NCI-H446 treated with DMSO at 0.1 percent for 48 hours (cell line): ENCODE measurements around the gene DGKB.

Experiments
- DNase-seq: peaks from one replicate; lab custom pipeline; 2025; lab: John Stamatoyannopoulos, UW

DGKB gene

DNA sequence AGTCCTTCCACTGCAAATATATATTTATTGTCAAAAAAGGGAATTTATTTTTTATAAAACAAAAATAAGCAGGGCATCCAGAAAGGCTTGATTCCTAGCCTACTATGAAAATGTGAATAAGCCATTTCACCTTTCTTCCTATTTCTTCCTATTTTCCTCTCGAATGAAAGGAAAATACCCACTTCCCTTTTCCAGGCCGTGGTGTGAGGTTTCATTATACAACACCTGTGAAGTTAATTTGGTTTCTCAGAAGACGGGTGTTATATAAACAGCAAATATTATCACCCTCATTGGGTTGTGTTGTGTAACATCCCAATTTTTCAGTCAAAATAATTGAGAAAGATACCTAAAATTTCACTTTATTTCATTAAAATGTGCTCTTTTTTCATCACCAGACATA lies 214.3 kb downstream of the DGKB start:
- no peak for DNase-seq

DNA sequence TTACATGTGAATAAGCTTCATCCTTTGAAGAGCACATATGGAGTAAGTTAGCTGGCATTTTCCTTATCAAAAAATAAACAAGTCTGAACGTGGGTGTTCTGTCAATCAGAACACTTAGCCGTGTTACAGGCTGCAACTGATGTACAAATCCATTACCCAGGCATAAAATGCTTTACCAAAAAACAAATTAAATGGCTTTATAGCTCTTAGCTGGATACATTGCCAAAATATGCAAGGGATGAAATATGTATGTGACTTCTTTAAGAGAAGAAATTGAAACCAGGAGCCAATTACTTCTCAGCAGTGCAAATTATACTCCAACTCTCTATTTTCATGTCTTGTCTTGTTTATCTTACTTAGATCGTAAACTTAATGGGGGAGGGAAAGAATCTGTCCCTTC lies 214.8 kb downstream of the DGKB start:
- DNase-seq: peak; percentile 40

DNA sequence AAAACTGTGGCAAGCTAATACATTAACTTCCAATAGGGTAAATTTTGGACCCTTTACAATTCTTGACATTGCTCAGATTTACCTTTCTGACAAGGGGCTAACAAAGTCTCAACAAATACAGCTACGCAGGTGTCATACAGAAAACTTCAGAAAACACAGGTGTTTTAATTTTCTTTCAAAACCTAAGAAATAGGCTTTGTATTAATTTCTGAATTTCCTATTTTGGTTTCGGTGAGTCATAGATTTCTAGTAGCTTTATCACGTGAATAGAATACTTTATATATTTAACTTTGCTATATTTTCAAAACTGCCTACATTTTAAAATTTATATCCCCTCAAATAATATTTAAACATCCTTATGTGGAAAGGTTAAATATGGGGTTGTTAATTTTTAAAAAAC lies 215.3 kb downstream of the DGKB start:
- no peak for DNase-seq

DNA sequence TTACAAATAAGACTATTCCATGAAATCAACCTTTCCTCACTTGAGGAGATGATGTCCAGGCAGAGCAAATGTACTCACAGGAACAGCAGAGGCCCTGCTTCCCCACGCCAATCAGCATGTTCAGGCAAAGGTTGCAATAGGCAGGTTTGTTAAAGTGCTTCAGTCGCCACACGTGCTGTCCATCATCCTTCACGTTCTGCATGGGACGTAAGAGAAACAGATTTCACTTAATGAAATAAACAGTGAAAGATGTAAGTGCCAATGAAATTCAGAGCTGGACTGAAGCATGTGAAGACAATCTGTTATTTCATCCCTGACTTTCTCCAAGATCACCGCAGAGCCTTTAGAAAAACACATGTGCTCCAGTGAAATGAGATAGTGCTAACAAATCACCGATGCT lies 217.4 kb downstream of the DGKB start:
- peak; percentile 5 for DNase-seq

DNA sequence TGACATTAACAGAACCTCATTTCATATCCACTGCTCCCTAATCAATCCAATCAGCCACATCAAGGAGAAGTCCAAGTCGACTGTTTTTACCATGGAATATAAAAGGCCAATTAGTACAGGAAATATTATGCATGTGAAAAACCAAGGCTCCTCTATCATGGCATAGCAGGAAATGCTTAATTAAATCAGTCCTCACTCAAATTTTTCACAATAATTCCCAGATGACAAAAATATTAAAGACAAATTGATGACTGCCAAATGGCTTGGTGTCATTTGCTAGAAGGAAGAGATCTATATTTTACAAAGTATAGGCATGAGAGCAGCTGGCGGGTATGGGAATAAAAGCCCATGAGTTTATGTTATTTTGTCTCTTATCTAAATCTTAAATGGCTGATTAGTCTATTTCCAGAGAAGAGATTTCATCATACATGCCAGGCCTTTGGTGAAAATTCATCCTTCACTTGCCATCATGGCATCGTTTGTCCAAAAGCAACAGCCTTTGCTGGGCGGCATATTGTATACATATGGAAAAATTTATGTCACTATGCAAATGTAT lies 219.6 kb downstream of the DGKB start:
- no peak for DNase-seq

DNA sequence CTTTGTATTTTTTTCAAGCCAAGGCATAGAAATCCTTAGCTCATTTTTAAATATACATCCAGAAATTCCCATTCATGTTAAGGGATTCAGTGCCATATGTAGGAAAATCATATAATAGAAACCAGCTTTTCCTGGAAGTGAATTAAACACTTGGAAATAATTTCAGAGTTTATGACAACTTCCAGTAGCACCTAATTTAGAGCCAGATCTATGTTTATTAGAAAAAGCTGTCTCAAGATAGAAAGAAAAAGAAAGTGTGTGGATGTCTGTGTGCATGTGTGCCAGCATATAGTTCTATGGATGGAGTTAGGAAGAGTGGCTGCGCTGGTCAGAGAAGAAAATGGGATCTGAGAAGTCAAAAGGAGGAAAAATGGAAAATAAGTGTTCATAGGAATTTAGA lies 225.7 kb downstream of the DGKB start:
- DNase-seq: no peak

DNA sequence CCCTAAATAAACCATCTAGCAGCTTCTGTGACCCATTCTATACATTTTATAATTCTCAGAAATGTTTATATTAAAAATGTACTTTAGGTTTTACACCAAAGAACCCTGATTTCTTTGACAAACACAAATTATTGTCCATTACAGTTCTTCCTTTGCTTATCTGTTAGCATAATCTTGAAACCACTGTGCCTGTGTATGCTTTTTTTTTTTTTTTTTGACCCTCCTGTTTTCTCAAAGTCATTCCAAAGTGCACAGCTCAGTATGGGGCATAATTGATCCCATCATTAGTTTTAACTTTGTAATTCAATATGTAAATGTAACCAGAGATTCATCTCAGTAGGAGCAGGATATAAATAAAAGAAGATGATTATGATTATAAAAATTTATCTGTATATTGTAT lies 229.3 kb downstream of the DGKB start:
- no peak for DNase-seq

DNA sequence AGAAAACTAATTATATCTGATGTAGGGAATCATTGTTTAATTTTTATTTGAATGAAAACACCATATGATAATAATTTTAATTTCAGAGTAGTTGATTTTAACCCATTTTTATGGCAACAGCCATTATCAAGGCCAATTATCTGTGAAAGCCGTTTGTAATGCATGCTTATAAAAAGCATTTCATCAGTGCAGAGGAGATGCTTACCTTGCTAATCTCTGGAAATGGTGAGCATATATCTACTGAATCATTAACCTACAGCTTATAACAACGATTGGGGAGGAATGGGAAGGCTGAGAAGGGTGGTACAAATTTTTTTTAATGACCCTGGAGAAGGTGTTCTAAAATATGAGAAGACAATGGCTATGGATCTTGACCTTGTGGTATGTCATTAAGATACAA lies 235.6 kb downstream of the DGKB start:
- no peak for DNase-seq

DNA sequence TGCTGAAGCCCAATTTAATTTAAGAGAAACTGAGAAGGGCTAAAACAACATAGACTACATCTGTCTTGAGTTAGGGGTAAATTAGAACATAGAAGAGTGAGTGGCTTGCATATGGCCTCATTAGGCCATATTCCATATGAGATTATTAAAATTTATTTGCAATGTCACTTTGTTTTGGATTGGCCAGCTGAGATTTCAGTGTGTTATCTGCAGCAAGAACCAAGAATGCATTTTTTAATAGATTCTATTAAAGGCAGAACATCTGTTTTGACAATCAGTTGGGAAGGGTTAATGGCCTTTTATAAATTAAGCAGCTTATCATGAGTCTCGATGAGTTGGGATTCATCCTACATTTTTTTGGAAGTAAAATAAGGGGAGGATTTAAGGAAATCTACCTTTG lies 236.2 kb downstream of the DGKB start:
- DNase-seq: no peak

DNA sequence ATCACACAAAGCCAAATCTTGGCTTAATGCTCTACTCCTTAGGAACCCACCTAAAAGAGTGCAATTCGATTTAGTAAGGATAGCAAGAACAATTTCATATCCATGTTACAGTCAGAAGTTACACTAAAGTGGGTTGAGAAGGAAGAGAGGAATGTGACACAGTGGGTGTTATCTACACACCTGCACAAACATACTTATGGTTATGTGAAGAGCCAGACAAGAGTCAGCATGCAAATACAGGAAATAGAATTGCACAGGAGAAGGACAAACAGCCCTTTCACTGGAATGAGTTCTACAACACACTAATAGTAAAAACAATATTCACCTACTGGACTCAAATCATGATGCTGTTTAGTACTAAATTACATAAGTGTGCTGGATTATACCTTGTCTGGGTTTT lies 262.8 kb downstream of the DGKB start:
- no peak for DNase-seq

DNA sequence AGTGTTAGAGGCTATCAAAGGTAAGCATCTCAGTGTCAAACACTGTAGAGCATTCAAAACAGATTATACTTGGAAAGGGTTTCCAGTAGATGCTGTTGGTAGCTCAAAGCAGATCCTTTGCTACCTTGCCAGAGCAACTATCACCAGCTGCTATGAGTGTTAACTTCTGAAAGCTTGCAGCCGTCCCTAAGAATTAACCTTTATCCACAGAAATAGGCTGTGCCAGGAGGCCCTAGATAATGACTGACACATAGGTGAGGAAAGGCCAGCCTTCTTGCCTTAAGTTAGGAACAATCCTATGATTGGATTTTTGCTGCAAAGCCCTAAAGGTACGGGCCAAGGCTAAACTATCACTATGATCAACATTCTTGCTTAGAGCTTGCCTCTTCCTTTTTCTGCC lies 263.2 kb downstream of the DGKB start:
- no peak for DNase-seq

DNA sequence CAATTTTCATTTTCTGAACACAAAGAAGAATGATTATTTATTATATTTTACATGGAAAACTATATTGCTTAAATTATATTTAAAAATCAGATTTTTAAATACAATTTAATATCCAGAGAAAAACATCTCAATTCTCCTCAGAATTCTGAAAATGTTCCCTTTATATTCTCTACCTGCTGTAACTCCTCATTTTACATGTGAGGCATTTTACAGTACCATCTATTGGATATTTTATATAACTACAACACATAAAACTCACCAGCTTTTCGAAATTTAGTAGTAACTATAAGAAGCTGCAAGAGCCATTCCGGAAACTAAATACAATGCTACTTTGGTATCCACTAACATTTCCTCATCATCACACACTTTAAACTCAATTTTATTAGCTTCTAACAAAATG lies 264.6 kb downstream of the DGKB start:
- peak; percentile 11 for DNase-seq

DNA sequence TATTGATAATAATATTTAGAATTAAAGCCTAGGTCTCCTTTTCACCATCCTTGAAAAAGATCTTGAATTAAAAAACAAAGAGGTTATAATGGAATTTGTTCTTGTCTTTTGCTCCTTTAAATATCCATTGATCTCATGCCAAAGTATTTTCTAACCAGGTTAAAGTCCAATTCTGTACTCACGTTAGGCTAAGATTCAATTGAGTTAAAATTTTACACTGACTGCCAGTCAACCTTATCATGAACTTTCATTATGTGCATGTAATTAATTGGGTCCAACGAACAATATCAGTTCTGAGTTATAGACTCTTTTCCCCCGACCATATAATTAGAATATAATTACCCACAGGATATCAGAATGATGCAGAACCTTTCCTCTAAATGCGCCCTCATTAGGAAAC lies 266.6 kb downstream of the DGKB start:
- DNase-seq: no peak

DNA sequence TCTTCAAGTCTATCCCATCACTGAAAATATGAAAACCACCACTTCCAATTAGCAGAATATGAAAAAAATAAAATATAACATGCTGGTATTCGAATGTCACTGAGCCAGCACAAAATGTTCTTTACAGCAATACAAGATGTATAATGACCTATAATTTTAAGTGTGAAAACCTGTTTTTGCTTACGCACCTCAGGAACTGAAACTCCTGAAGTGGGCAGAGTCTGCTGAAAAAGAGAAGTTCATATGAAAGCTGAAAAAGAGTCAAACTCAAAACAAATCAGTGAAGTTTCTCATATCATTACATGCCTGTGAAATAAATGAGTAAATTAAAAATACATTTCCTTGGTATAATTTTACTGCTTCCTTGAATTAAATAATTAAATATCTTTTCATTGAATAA lies 272.5 kb downstream of the DGKB start:
- no peak for DNase-seq

DNA sequence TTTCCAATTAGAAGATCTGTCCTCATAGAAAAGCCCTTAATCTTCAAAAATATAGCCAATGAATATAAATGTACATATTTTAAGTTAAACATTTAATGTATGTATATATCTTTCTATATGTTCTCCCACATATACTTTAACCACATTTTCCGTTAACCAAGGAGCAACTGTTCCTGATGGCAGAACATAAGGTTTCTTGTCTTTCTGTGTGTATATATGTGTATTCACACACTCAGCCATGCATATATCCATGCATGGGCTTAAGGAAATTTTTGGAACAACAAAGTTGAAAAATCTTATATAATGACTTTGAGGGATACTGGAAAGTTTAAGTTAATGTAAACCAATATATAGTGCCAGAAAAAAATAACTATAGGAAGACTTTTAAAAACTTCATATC lies 274.0 kb downstream of the DGKB start:
- DNase-seq: no peak

DNA sequence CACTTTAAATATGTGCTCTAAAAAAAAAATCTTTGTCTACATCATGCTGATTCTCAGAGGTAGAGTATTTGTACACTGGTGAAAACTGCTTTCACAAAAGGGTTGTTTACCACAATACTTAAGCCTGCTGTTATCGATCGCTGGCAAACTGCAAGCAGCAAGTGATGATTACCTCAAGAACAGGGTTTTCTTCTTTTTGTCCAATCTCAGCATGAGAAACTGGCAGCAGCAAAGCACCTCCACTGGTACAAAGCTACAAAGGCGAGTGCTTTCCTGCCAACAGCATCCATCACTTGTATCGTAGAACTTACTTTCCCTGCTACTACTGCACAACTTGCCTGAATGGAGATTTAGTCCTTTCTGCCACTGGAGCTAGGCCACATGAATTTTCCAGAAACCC lies 276.5 kb downstream of the DGKB start:
- DNase-seq: no peak

DNA sequence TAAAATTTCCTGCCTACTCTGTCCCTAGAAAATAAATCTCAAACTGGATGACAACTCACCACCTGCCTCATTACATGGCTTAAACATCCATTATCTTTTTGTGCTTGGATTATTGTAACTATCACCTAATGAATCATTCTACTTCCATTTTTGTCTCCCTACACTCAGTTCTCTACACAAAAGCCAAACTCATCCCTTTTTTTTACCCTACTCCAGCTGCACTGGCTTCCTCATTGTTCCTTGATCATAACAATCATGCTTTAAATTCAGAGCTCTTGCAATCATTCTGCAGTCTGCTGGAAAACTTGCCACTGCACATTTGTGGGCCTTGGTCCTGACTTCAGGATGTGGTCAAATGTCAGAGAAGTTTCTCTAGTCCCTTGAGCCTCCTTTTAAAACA lies 280.0 kb downstream of the DGKB start:
- no peak for DNase-seq

DNA sequence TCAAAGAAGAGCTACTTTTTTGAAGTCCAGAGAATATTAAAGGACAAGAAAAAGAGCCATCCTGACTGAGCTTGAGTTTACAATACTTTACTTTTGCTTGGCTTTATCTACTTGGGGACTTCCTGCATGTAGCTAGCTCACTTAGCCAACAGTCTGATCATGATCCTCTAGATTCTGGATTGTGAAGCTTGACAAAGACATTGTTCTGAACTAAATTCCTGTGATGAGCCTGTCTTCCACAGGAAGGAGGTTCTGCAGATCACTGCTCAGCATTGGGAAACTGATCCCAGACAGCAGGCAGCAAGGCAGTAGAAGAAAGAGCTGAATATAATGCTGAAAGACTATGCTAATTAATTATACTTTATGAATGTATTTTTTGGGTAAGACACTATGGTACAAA lies 296.4 kb downstream of the DGKB start:
- DNase-seq: no peak

DNA sequence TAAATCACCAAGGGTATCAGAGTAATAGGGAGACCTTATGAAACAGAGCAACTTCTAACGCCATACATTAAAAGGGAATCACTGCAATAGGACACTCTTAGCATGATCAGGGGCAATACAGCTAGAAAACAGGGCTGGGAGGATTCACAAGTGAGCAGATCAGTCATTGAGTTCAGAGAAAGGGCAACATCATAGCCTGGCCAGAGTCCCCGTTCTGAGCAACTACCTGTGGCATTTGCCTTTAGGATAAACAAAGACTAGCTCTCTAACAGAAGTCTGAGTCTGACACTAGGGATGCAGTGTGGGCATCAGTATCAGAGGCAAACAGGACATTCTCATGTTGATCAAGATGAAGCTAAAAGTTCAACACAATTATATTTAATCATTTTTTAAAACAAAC lies 297.9 kb downstream of the DGKB start:
- DNase-seq: no peak

DNA sequence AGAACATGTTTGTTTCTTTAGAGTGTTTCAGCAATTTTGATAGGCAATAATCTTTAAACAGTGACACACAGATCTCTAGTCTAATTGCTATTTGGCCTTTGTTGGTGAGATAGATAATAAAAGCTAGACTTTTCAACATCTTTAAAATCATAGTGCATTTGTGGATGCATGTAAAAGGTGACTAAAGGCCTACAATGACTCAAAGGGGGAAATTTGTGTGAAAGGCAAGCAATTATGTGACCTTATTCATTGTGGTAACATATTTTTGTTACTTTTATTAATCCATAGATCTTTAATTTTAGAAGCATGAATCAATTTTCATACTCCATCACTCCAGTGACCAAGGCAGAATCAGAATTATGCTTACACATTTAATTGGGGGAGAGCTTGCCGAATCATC lies 299.7 kb downstream of the DGKB start:
- DNase-seq: no peak

DNA sequence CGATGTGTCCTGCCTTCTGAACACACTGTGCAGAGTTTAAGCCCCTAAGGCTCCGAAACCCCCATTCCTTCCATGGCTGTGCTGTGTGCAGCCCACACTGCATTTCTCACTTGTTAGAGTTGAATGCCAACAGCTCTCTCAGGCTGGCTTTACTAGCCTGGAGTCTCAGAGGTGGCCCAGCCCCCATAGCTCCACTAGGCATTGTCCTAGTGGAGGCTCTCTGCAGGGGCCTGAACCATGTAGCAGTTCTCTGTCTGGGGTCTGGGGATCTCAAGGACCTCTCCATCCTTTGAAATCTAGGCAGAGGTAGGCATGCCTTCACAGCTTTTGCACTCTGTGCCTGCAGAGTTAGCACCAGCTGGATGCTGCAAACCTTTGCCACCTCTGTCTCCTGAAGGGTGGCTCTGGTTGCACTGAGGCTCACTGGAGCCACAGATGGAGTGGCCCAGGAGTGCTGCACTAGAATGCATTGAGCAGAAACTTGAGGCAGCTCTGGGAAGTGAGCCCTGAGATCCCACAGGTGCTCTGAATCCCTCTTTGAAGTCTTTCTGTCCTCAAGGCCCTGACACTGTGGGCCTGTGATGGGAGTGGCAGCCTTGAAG lies 301.7 kb downstream of the DGKB start:
- DNase-seq: no peak

DNA sequence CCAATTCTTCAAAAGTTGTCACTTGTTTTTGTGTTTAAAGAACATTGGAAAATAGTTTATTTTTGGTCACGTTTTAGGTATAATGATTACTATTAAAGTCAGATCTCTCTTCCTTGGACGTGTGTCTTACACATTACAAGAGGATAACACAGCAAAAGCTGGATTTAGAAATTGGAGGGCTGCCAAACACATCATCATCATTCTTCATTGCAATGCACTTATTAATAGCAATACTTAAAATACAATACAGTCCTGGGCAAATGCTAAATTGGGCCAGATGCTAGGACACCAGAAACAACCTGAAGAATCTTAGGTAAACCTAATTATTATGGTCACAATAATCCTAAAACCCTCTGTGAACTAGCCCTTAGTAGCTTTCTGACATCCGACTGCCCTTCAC lies 303.6 kb downstream of the DGKB start:
- DNase-seq: no peak

DNA sequence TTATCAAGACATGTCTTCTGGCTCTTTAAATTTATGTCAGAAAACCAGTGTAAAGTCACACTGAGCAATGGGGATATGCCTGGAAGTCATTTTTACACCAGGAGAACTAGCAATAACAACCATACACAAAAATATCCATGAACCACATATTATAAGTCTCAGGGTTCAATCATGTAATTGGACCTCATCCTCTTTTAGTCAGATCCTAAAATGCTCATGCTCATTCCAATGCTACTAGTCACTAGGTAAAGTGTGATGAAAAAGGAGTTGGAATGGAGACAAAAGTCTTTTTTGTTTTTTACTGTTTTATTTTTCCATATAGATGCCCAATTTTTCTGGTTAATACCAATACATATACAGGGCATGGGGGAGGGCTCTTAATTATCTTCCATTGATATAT lies 306.1 kb downstream of the DGKB start:
- no peak for DNase-seq

DNA sequence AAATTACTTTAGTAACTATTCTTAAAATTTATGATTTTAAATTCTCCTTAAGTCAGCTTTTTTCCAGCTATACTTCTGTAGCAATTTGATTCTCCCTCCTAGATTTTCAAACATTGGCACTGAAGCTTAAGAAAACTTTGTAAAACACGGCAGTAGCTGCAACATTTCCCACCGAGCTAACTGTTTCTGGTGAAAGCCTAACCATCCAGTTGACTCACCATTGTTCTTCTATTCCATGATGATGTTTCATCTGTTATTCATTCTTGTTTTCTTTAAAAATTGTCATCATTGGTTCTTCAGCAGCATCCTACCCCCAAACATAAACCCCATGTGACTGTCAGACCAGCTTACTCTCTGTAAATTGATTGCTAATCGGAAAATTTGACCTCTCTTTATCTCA lies 312.3 kb downstream of the DGKB start:
- no peak for DNase-seq

DNA sequence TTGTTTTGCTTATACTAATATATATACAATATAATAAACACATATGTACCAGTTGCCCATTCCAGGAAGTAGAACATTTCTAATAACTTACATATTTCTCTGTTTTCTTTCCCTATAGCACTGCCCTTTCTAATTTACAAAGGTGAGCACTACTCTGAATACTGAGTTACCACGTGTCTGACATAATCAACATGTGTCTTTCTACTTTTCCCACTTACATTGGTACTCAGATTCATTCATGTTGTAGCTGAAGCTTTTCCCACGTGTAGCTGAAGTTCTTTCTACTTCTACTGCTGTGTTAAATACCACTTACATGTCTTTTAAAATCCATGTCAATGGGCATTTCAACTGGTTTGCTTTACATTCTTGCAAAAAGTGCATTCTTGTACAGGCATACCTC lies 317.3 kb downstream of the DGKB start:
- DNase-seq: no peak
